Caco-2 (cell line): ENCODE results near the gene SLF2. TPM values are rescaled to one million over a fixed set of nuclear protein-coding genes. Genes with fewer than 3 reads are reported as not detected.

ENCODE experiments used
- BruUV-seq: library from RNA; stranded (reverse); fragments of 400-500 nt; replicated peaks from 2 replicates; lab custom pipeline; 2021; lab: Mats Ljungman, UMichigan
- CTCF ChIA-PET: fragments of 300-600 bp; sonication (Branson Sonifier 250); formaldehyde crosslinking; loops from one replicate; lab custom pipeline; 2022; ENCODE audit warnings: antibody characterized with exemption; lab: Charles Lee
- POLR2A ChIA-PET: fragments of 300-600 bp; sonication (Branson Sonifier 250); formaldehyde crosslinking; loops from one replicate; lab custom pipeline; 2022; ENCODE audit warnings: antibody characterized with exemption; lab: Charles Lee
- DNase-seq, 2 experiments: peaks; one replicate each; pipeline versions ENCODE4 v3.0.0 to v3.0.0-alpha.2; 2020 to 2022
- H3K27me3 ChIP-seq: replicated peaks from 2 replicates; pipeline ENCODE4 v1.6.0; 2011; ENCODE audit warnings: low read length; ENCODE audit not compliant: control insufficient read depth, insufficient read depth
- H3K36me3 ChIP-seq: 2 replicates; pipeline ENCODE4 v1.5.1; 2011; ENCODE audit warnings: low read length; ENCODE audit not compliant: control insufficient read depth, insufficient read depth
- H3K4me1 ChIP-seq: fragments of 250-450 bp; sonication (Bioruptor Pico); 2 replicates; pipeline ENCODE4 v1.5.1; 2020; ENCODE audit warnings: mild to moderate bottlenecking
- H3K4me3 ChIP-seq: 2 replicates; pipeline ENCODE4 v1.5.1; 2011; ENCODE audit warnings: low read depth, mild to moderate bottlenecking, control low read depth, low read length
- H3K9me3 ChIP-seq: fragments of 250-450 bp; sonication (Bioruptor Pico); 2 replicates; pipeline ENCODE4 v1.5.1; 2020; ENCODE audit warnings: mild to moderate bottlenecking, moderate library complexity
- H3K27ac Mint-ChIP-seq: one replicate; pipeline ENCODE4 v1.8.0; 2022; ENCODE audit warnings: mixed read lengths; ENCODE audit not compliant: unreplicated experiment
- H3K27me3 Mint-ChIP-seq: one replicate; pipeline ENCODE4 v1.8.0; 2022; ENCODE audit warnings: mixed read lengths; ENCODE audit not compliant: insufficient read depth, unreplicated experiment
- H3K36me3 Mint-ChIP-seq: one replicate; pipeline ENCODE4 v1.8.0; 2022; ENCODE audit warnings: mild to moderate bottlenecking, mixed read lengths; ENCODE audit not compliant: insufficient read depth, unreplicated experiment
- H3K4me1 Mint-ChIP-seq: one replicate; pipeline ENCODE4 v1.8.0; 2022; ENCODE audit warnings: low read depth, mixed read lengths; ENCODE audit not compliant: unreplicated experiment
- H3K4me3 Mint-ChIP-seq: one replicate; pipeline ENCODE4 v1.8.0; 2022; ENCODE audit warnings: mild to moderate bottlenecking, moderate library complexity, mixed read lengths; ENCODE audit not compliant: unreplicated experiment
- H3K9me3 Mint-ChIP-seq: one replicate; pipeline ENCODE4 v1.8.0; 2022; ENCODE audit warnings: mixed read lengths; ENCODE audit not compliant: unreplicated experiment
- intact Hi-C: fragments of 100-400 bp; cut with micrococcal nuclease; formaldehyde crosslinking; loops from one replicate; pipeline ENCODE4 v1.10.0; 2022; ENCODE audit not compliant: unreplicated experiment
- total RNA-seq: library from RNA; stranded (reverse); gene quantifications from 2 replicates; pipeline ENCODE4 v1.2.3, GENCODE V29; 2022
- TF ChIP-seq, protein P1 (sequence below), 2 experiments: fragments of 200-600 bp in 1 of 2; IDR thresholded peaks; 1 replicate in 1 of 2; 2 replicates in 1 of 2; pipeline versions ENCODE4 v1.5.1 to v1.8.0; 2011 to 2022; ENCODE audit warnings: antibody characterized with exemption in 1 of 2, control low read depth in 1 of 2, inconsistent platforms in 1 of 2, low read depth in 1 of 2, low read length in 1 of 2, mild to moderate bottlenecking in 1 of 2, moderate library complexity in 1 of 2; ENCODE audit not compliant: insufficient read depth in 1 of 2, severe bottlenecking in 1 of 2, unreplicated experiment in 1 of 2

Gene SLF2
- total RNA-seq, 1 experiment from 2014 or later: 25.2 TPM

DNA sequence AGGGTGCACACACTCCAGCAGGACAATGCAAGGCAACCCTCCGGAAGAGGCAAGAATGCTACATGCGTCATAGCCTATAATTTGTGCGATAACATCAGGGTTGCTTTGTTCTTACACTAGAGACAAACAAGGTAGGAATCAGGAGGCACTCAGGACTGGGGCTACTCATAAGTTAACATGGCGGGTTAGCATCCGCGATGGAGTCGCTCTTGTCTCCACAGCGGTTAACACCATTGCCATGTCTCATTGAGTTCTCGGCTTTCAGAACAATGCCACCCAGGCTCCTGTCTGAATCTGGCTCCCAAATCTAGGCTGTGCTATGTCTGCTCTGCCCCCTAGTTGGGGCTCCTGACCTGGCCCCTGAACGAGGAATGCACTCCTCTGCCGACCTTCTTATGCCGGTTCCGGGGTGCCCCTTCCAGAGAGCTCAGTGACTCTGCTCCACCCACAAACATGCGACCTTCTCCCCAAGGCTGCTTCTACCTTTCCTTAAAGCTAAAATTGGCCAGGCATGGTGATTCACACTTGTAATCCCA, 24.9 kb upstream of the SLF2 start:
- Histone ChIP-seq H3K4me1 (no peaks in the 10 kb centered on the region), H3K27me3 (no peaks in the 10 kb centered on the region), H3K36me3 (no peaks in the 10 kb centered on the region), H3K4me3 (no peak overlapping the region), H3K9me3 (no peaks in the 10 kb centered on the region)
- Mint-ChIP-seq H3K27me3 (no peaks in the 10 kb centered on the region), H3K4me1 (no peaks in the 10 kb centered on the region), H3K36me3 (no peaks in the 10 kb centered on the region), H3K4me3 (no peak overlapping the region), H3K27ac (no peak overlapping the region), H3K9me3 (no peaks in the 10 kb centered on the region)
- POLR2A ChIA-PET: no interaction called here
- no peak for DNase-seq
- TF ChIP-seq, protein P1, sequence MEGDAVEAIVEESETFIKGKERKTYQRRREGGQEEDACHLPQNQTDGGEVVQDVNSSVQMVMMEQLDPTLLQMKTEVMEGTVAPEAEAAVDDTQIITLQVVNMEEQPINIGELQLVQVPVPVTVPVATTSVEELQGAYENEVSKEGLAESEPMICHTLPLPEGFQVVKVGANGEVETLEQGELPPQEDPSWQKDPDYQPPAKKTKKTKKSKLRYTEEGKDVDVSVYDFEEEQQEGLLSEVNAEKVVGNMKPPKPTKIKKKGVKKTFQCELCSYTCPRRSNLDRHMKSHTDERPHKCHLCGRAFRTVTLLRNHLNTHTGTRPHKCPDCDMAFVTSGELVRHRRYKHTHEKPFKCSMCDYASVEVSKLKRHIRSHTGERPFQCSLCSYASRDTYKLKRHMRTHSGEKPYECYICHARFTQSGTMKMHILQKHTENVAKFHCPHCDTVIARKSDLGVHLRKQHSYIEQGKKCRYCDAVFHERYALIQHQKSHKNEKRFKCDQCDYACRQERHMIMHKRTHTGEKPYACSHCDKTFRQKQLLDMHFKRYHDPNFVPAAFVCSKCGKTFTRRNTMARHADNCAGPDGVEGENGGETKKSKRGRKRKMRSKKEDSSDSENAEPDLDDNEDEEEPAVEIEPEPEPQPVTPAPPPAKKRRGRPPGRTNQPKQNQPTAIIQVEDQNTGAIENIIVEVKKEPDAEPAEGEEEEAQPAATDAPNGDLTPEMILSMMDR (IDR thresholded peaks at IDR 0.05; ENCODE audit: insufficient read depth in 1 of 2, low read depth in 1 of 2, low read length in 1 of 2, severe bottlenecking in 1 of 2, unreplicated experiment in 1 of 2): no peak
- no TSS peak for BruUV-seq
- intact Hi-C loops: no loop called here
- CTCF ChIA-PET: interaction anchor here (0.7 to 1.2 kb wide), 3 partner anchors 18 to 369 kb away, joined by 3 to 4 read pairs (median 4); no protein-coding TSS in a partner anchor

DNA sequence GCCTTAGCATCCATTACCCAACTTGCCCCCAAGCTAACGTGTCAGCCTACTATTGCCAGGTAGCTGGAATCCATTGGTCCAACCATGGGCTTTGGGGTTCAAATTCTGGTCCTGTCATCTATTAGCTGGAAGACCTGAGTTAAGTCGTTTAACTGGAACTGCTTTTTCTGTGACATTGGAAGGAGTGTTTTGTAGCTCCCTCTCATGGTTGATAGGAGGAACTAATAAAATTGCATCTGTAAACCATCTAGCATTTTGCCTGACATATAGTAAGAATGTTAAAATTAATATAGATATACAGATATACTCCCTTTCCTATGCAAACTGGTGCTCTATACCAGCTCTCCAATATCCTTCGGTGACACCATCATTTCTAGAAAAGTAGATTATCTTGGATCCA, 23.8 kb upstream of the SLF2 start:
- no peak overlapping the region for H3K4me3 Mint-ChIP-seq
- Histone ChIP-seq H3K27me3 (no peaks in the 10 kb centered on the region), H3K4me3 (no peak overlapping the region), H3K9me3 (no peaks in the 10 kb centered on the region), H3K36me3 (no peaks in the 10 kb centered on the region), H3K4me1 (no peaks in the 10 kb centered on the region)
- H3K9me3 Mint-ChIP-seq: no peaks in the 10 kb centered on the region
- no TSS peak for BruUV-seq
- H3K27me3 Mint-ChIP-seq: peaks cover 3% of the 10 kb centered on the region
- POLR2A ChIA-PET: no interaction called here
- no peak for DNase-seq
- TF ChIP-seq, protein P1 (IDR thresholded peaks at IDR 0.05; ENCODE audit: insufficient read depth in 1 of 2, low read depth in 1 of 2, low read length in 1 of 2, severe bottlenecking in 1 of 2, unreplicated experiment in 1 of 2): peak in 1 of 2 experiments; percentile 29
- no peak overlapping the region for H3K27ac Mint-ChIP-seq
- H3K4me1 Mint-ChIP-seq: no peaks in the 10 kb centered on the region
- H3K36me3 Mint-ChIP-seq: no peaks in the 10 kb centered on the region
- intact Hi-C loops: no loop called here
- CTCF ChIA-PET: interaction anchor here (0.6 to 1.2 kb wide), 7 partner anchors 9 to 370 kb away, joined by 3 to 5 read pairs (median 4); no protein-coding TSS in a partner anchor

DNA sequence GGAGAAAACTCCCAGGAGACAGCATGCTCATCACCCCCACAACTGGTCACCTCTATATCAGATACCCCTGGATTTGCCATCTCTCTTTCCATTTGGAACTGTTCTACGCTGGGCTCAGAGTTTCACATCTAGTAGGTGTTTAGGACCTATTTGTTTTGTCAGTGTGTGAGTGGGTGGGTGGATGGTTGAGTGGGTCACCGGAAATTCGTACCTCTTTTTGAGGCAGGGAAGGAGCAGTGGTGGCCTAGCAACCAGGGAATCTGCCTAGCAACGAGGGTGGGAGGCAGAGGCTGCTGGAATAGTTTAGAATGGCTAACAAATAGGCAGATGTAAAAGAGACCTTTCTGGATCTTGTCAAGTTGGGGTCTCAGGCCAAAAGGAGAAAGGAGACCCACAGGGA, 23.2 kb upstream of the SLF2 start:
- POLR2A ChIA-PET: no interaction called here
- H3K27ac Mint-ChIP-seq: no peak overlapping the region
- BruUV-seq: no TSS peak

More for the DNA sequence above, 23.2 kb upstream of the SLF2 start:
- H3K27me3 Mint-ChIP-seq: peaks cover 3% of the 10 kb centered on the region
- Histone ChIP-seq H3K36me3 (no peaks in the 10 kb centered on the region), H3K9me3 (no peaks in the 10 kb centered on the region), H3K4me1 (no peaks in the 10 kb centered on the region), H3K27me3 (no peaks in the 10 kb centered on the region), H3K4me3 (no peak overlapping the region)
- H3K4me1 Mint-ChIP-seq: no peaks in the 10 kb centered on the region
- no peak overlapping the region for H3K4me3 Mint-ChIP-seq
- CTCF ChIA-PET: interaction anchor here (0.6 to 1.1 kb wide), 4 partner anchors 10 to 328 kb away, joined by 3 to 5 read pairs (median 4); no protein-coding TSS in a partner anchor
- no peak for DNase-seq
- TF ChIP-seq, protein P1 (IDR thresholded peaks at IDR 0.05; ENCODE audit: insufficient read depth in 1 of 2, low read depth in 1 of 2, low read length in 1 of 2, severe bottlenecking in 1 of 2, unreplicated experiment in 1 of 2): no peak
- no peaks in the 10 kb centered on the region for H3K36me3 Mint-ChIP-seq
- H3K9me3 Mint-ChIP-seq: no peaks in the 10 kb centered on the region
- intact Hi-C loops: no loop called here
